ENCODE measurements around the gene CALY.

DNA sequence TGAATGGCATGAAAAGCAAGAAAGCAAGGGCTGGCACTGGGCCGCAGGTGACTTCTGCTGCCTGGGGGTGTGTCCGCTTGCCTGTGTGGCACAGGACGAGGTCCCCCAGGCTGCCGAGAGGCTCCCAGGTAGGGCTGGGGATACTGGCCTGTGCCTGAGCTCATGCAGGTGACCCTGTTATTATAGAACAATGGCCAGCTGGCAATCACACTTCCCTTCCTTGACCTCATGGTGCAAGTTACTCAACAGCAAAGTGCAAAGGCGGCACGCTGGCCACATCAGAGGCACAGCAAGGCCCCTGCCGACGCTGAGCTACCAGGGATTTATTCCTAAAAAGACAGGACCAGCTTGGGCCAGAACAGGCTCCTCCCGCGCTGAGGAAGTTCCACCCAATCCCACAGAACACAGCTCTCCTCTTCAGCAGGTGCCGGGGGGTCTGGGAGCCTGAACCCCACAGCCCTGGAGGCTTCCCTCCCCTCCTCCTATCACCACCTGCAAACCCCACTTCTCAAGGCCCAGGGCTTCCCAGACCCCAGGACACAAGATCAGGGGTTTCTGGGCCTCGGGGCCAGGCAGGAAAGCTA, 58.6 kb downstream of the CALY start:
- TF ChIP-seq, protein P1, sequence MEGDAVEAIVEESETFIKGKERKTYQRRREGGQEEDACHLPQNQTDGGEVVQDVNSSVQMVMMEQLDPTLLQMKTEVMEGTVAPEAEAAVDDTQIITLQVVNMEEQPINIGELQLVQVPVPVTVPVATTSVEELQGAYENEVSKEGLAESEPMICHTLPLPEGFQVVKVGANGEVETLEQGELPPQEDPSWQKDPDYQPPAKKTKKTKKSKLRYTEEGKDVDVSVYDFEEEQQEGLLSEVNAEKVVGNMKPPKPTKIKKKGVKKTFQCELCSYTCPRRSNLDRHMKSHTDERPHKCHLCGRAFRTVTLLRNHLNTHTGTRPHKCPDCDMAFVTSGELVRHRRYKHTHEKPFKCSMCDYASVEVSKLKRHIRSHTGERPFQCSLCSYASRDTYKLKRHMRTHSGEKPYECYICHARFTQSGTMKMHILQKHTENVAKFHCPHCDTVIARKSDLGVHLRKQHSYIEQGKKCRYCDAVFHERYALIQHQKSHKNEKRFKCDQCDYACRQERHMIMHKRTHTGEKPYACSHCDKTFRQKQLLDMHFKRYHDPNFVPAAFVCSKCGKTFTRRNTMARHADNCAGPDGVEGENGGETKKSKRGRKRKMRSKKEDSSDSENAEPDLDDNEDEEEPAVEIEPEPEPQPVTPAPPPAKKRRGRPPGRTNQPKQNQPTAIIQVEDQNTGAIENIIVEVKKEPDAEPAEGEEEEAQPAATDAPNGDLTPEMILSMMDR (IDR thresholded peaks at IDR 0.05), result no peak
- no peak for TF ChIP-seq ZFX (IDR thresholded peaks at IDR 0.05; ENCODE audit: borderline replicate concordance)

Measured in 22Rv1 (cell line).